HG02981 (cell line): Measurements from ENCODE around the gene USP9Y.
"Not testable (repeated sequence)": the region's sequence is repeated elsewhere in the genome, so short reads cannot be mapped to it uniquely, and the experiment has no call there.

ENCODE experiments used
- ATAC-seq: cut with Tn5 transposase; IDR thresholded peaks from one replicate; pipeline ENCODE4 v1.9.1; 2021; ENCODE audit warnings: mild to moderate bottlenecking, moderate library complexity; ENCODE audit not compliant: unreplicated experiment

USP9Y gene

GRCh38 chrY:12701181-12701695, at the start of gene USP9Y:
Gene USP9Y (plus strand): TSS chrY:12701231. CDS start chrY:12709448, 8,217 bp downstream.
- ATAC-seq = no peak

- no peak for ATAC-seq
These were observed 49.4 kb upstream of the USP9Y start for GRCh38 chrY:12651621-12652036.

- peak; percentile 64 for ATAC-seq
These were observed 39.0 kb upstream of the USP9Y start for GRCh38 chrY:12661745-12662681.

GRCh38 chrY:12662745-12663591, 38.1 kb upstream of the USP9Y start:
- ATAC-seq = peak; percentile 49

- ATAC-seq = not testable (repeated sequence)
These were observed 37.2 kb upstream of the USP9Y start for GRCh38 chrY:12663845-12664244.

- ATAC-seq = no peak
These were observed 22.9 kb upstream of the USP9Y start for GRCh38 chrY:12678111-12678510.

GRCh38 chrY:12681535-12681934, 19.5 kb upstream of the USP9Y start:
- ATAC-seq = no peak

- ATAC-seq = no peak
These were observed 12.7 kb upstream of the USP9Y start for GRCh38 chrY:12688337-12688736.

- no peak for ATAC-seq
These were observed 944 bp upstream of the USP9Y start for GRCh38 chrY:12700087-12700486.

GRCh38 chrY:12702174-12702573, 1.1 kb downstream of the USP9Y start:
- ATAC-seq = no peak

- ATAC-seq = no peak
These were observed 9.4 kb downstream of the USP9Y start for GRCh38 chrY:12710460-12710859.

GRCh38 chrY:12715376-12715775, 14.3 kb downstream of the USP9Y start:
- ATAC-seq = no peak

GRCh38 chrY:12729746-12730145, 28.7 kb downstream of the USP9Y start:
- no peak for ATAC-seq

GRCh38 chrY:12733625-12734024, 32.6 kb downstream of the USP9Y start:
- peak; percentile 80 for ATAC-seq

GRCh38 chrY:12734051-12734450, 33.0 kb downstream of the USP9Y start:
- no peak for ATAC-seq

- no peak for ATAC-seq
These were observed 40.4 kb downstream of the USP9Y start for GRCh38 chrY:12741414-12741813.

- ATAC-seq = no peak
These were observed 41.7 kb downstream of the USP9Y start for GRCh38 chrY:12742725-12743124.

- ATAC-seq = no peak
These were observed 43.1 kb downstream of the USP9Y start for GRCh38 chrY:12744091-12744490.

GRCh38 chrY:12749293-12749692, 48.3 kb downstream of the USP9Y start:
- ATAC-seq = no peak

GRCh38 chrY:12752856-12753255, 51.8 kb downstream of the USP9Y start:
- ATAC-seq = no peak

GRCh38 chrY:12756021-12756420, 55.0 kb downstream of the USP9Y start:
- ATAC-seq = no peak
